NCI-H2196 treated with DMSO at 0.1 percent for 48 hours (cell line): ENCODE data around the gene GDE1.

Experiments
- DNase-seq: peaks from one replicate; lab custom pipeline; 2025; ENCODE audit not compliant: unreplicated experiment; lab: John Stamatoyannopoulos, UW

Gene GDE1

GRCh38 chr16:19490619-19491018 lies 31.3 kb downstream of the GDE1 start:
- DNase-seq: no peak

GRCh38 chr16:19488213-19488640 lies 33.7 kb downstream of the GDE1 start:
- DNase-seq: no peak

- DNase-seq: no peak
Measured at GRCh38 chr16:19486750-19487325, 35.1 kb downstream of the GDE1 start.

GRCh38 chr16:19486051-19486450 lies 35.8 kb downstream of the GDE1 start:
- no peak for DNase-seq

GRCh38 chr16:19485611-19486010 lies 36.3 kb downstream of the GDE1 start:
- no peak for DNase-seq

- DNase-seq: no peak
Measured at GRCh38 chr16:19484096-19484495, 37.8 kb downstream of the GDE1 start.

- DNase-seq: no peak
Measured at GRCh38 chr16:19482291-19482690, 39.6 kb downstream of the GDE1 start.

GRCh38 chr16:19481769-19482168 lies 40.1 kb downstream of the GDE1 start:
- DNase-seq: no peak

GRCh38 chr16:19481296-19481695 lies 40.6 kb downstream of the GDE1 start:
- no peak for DNase-seq

GRCh38 chr16:19479302-19479721 lies 42.6 kb downstream of the GDE1 start:
- DNase-seq: no peak

- DNase-seq: no peak
Measured at GRCh38 chr16:19478505-19478904, 43.4 kb downstream of the GDE1 start.

GRCh38 chr16:19474617-19475016 lies 47.3 kb downstream of the GDE1 start:
- DNase-seq: no peak

GRCh38 chr16:19472482-19472881 lies 49.4 kb downstream of the GDE1 start:
- DNase-seq: no peak

GRCh38 chr16:19468300-19468699 lies 53.6 kb downstream of the GDE1 start:
- no peak for DNase-seq

- peak; percentile 20 for DNase-seq
Measured at GRCh38 chr16:19463468-19464315, 58.2 kb downstream of the GDE1 start.

- DNase-seq: no peak
Measured at GRCh38 chr16:19460397-19460796, 61.5 kb downstream of the GDE1 start.

GRCh38 chr16:19458722-19459379 lies 63.0 kb downstream of the GDE1 start:
- no peak for DNase-seq
